SK-N-MC (cell line): ENCODE data around the gene UNG.

Experiments used
- DNase-seq: peaks from one replicate; pipeline ENCODE4 v3.0.0-alpha.2; 2011; ENCODE audit warnings: low read depth, low spot score
- H3K27ac ChIP-seq: fragments of 200-600 bp; sonication (generic); 2 replicates; pipeline ENCODE4 v1.5.1; 2016; ENCODE audit warnings: mixed run types
- H3K36me3 ChIP-seq: fragments of 200-600 bp; sonication (generic); 2 replicates; pipeline ENCODE4 v1.6.1; 2017; ENCODE audit warnings: antibody characterized with exemption, low read length, mixed read lengths; ENCODE audit not compliant: insufficient read depth
- H3K4me3 ChIP-seq: fragments of 200-600 bp; sonication (generic); 2 replicates; pipeline ENCODE4 v1.5.1; 2016
- H3K9ac ChIP-seq: fragments of 200-600 bp; sonication (generic); 2 replicates; pipeline ENCODE4 v1.8.0; 2017; ENCODE audit warnings: mixed run types, mixed read lengths; ENCODE audit not compliant: insufficient read length
- H3K9me3 ChIP-seq: fragments of 200-600 bp; sonication (generic); 2 replicates; pipeline ENCODE4 v1.6.1; 2017; ENCODE audit warnings: low read depth, mild to moderate bottlenecking, antibody characterized with exemption, low read length, moderate library complexity, mixed read lengths
- EZH2 ChIP-seq: fragments of 200-600 bp; sonication (generic); IDR thresholded peaks from one replicate; pipeline ENCODE4 v1.6.1; 2017; ENCODE audit warnings: antibody characterized with exemption
- FOXP2 ChIP-seq: optimal IDR thresholded peaks from 2 replicates; pipeline ENCODE3; 2011; ENCODE audit warnings: mild to moderate bottlenecking, moderate library complexity; ENCODE audit not compliant: insufficient read depth; ENCODE audit errors: extremely low read length, control extremely low read depth
- POLR2AphosphoS5 ChIP-seq: IDR thresholded peaks from 2 replicates; pipeline ENCODE4 v1.6.1; 2012; ENCODE audit warnings: mild to moderate bottlenecking, low read depth, low read length, borderline replicate concordance

The UNG gene

GRCh38 chr12:109112720-109113465 lies 15.5 kb downstream of the UNG start:
- H3K36me3 ChIP-seq = peaks cover 20% of the 10 kb centered on the region
- H3K27ac ChIP-seq = peak overlapping the region; percentile 47
- H3K9me3 ChIP-seq = no peaks in the 10 kb centered on the region
- H3K9ac ChIP-seq = no peak overlapping the region
- no peak for DNase-seq
- no peak for TF ChIP-seq POLR2AphosphoS5
- no peak for TF ChIP-seq FOXP2
- no peak for TF ChIP-seq EZH2
- H3K4me3 ChIP-seq = peak overlapping the region; percentile 52

GRCh38 chr12:109113661-109114321 lies 16.4 kb downstream of the UNG start:
- H3K27ac ChIP-seq = peak overlapping the region; percentile 47
- no peak for TF ChIP-seq EZH2
- TF ChIP-seq POLR2AphosphoS5 = no peak
- H3K36me3 ChIP-seq = peaks cover 12% of the 10 kb centered on the region; the same call in 1 of the 2 replicates

GRCh38 chr12:109114644-109115043 lies 17.2 kb downstream of the UNG start:
- peaks cover 7% of the 10 kb centered on the region; the same call in 1 of the 2 replicates for H3K36me3 ChIP-seq
- no peak for DNase-seq
- no peaks in the 10 kb centered on the region for H3K9me3 ChIP-seq
- no peak for TF ChIP-seq FOXP2
- TF ChIP-seq EZH2 = no peak
- TF ChIP-seq POLR2AphosphoS5 = no peak
- H3K27ac ChIP-seq = no peak overlapping the region
- no peak overlapping the region for H3K9ac ChIP-seq
- no peak overlapping the region for H3K4me3 ChIP-seq

More at GRCh38 chr12:109113661-109114321, 16.4 kb downstream of the UNG start:
- no peak overlapping the region for H3K9ac ChIP-seq
- no peak for DNase-seq
- peak overlapping the region; percentile 52 for H3K4me3 ChIP-seq
- H3K9me3 ChIP-seq = no peaks in the 10 kb centered on the region

DNA sequence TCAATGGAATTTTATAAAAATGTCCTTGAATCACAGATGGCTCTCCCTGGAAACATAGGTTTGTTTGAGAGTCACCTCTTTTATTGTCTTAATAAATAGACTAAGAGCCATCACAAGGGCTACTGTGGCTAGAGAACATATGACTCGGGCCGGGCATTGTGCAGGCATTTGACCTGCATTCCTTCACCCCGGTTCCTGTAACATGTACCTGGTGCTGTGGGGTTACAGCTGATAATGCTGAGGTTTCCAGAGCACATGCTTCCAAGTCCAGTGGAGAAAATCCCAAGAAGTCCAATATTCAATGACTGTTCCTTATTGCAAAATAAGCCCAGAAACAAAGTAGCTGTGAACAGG lies 18.0 kb downstream of the UNG start:
- TF ChIP-seq POLR2AphosphoS5 (no peak), FOXP2 (no peak), EZH2 (no peak)
- H3K4me3 ChIP-seq = peak overlapping the region; percentile 32

GRCh38 chr12:109115758-109116610 lies 18.6 kb downstream of the UNG start, which contains the start of gene ACACB:
ACACB (plus strand) TSS chr12:109116587; CDS start chr12:109139406, 22,819 bp downstream.
- Histone ChIP-seq H3K9ac (peak within 1 kb of the TSS; percentile 35), H3K36me3 (no peaks in the 10 kb centered on the region), H3K4me3 (peak within 1 kb of the TSS; percentile 32), H3K27ac (peak within 1 kb of the TSS; percentile 85), H3K9me3 (no peaks in the 10 kb centered on the region)
- TF ChIP-seq EZH2 = no peak
- TF ChIP-seq FOXP2 = no peak
- TF ChIP-seq POLR2AphosphoS5 = no peak
- DNase-seq = no peak

More for the DNA sequence above, 18.0 kb downstream of the UNG start:
- no peak for DNase-seq
- Histone ChIP-seq H3K9me3 (no peaks in the 10 kb centered on the region), H3K36me3 (0 out of 2 replicates have a peak, but pooled peaks cover 1% of the 10 kb centered on the region), H3K9ac (no peak overlapping the region), H3K27ac (peak overlapping the region; percentile 85)

DNA sequence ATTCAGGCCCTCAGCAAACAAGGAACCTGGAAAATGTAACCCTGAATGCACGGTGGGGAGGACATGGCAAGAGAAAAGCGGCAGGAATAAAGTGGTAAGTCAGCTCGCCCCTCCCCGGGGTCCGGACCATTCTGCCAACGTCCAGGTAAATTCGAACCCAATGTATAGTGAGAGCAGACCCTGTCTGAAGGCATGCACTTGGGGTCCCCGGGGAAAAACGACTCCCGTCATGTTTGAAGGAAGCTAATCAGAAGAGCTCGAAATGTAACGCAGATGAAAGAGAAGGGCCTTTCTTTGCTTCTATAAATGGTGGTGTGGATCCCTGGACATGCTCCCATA lies 19.2 kb downstream of the UNG start:
- Histone ChIP-seq H3K4me3 (peak overlapping the region; percentile 32), H3K36me3 (no peaks in the 10 kb centered on the region), H3K9ac (peak overlapping the region; percentile 35), H3K27ac (peak overlapping the region; percentile 85), H3K9me3 (no peaks in the 10 kb centered on the region)
- no peak for DNase-seq
- TF ChIP-seq EZH2 (no peak), FOXP2 (no peak), POLR2AphosphoS5 (no peak)

DNA sequence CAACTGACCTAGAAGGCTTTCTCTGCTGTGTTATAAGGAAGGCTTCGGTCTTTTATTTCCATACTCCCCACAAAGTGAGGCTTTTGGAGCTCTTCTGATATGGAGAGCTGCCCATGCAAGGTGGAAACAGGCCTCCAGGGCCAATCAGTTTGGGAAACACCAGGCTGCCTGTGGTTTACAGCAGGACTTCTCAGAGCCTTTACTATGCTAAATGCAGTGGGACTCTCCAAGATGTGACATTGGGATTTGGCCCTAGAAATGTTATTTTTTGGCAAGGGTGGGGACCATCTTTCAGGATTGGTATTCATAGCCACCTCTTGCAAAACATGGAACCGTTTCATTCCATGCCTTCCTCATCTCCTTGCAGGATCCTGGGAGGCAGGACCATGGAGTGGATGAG lies 22.7 kb downstream of the UNG start:
- TF ChIP-seq FOXP2 = no peak
- TF ChIP-seq POLR2AphosphoS5 = no peak
- TF ChIP-seq EZH2 = no peak
- Histone ChIP-seq H3K9ac (no peak overlapping the region), H3K9me3 (no peaks in the 10 kb centered on the region), H3K36me3 (no peaks in the 10 kb centered on the region), H3K27ac (no peak overlapping the region), H3K4me3 (no peak overlapping the region)
- no peak for DNase-seq

DNA sequence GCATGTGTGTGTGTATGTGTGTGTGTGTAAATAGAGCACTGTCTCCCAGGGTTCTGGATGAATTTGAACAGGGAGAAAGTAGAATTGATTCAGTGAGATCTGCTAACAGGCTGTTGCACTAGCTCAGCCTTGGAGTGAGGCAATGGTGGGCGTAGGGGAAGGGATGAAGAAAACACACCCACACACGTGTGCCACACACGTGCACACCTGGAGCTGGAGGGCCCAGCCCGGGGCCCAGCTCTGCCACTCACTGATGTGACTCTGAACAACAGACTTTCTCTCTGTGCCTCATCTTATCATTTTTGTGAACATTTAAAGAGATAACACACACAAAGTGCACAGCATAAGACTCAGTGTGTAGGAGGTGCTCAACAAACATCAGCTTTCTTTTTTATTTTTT lies 23.2 kb downstream of the UNG start:
- H3K4me3 ChIP-seq = no peak overlapping the region
- no peak for TF ChIP-seq EZH2
- TF ChIP-seq POLR2AphosphoS5 = no peak
- no peak for TF ChIP-seq FOXP2
- H3K9ac ChIP-seq = no peak overlapping the region
- H3K36me3 ChIP-seq = no peaks in the 10 kb centered on the region
- no peaks in the 10 kb centered on the region for H3K9me3 ChIP-seq
- H3K27ac ChIP-seq = no peak overlapping the region
- no peak for DNase-seq
